ENCODE data around the gene TMEM163.
"Not testable (repeated sequence)": the region's sequence is repeated elsewhere in the genome, so short reads cannot be mapped to it uniquely, and the experiment has no call there.

Gene TMEM163

GRCh38 chr2:134660626-134661402 is 58.0 kb downstream of the TMEM163 start:
- peak; percentile 35 to 63 for DNase-seq

- DNase-seq: no peak
These were observed 59.1 kb downstream of the TMEM163 start for GRCh38 chr2:134659724-134660123.

- no peak for DNase-seq
These were observed 61.0 kb downstream of the TMEM163 start for GRCh38 chr2:134657650-134658250.

GRCh38 chr2:134656391-134656790 is 62.4 kb downstream of the TMEM163 start:
- DNase-seq: not testable (repeated sequence)

- DNase-seq: no peak
These were observed 70.2 kb downstream of the TMEM163 start for GRCh38 chr2:134648586-134648985.

GRCh38 chr2:134647607-134648256 is 71.1 kb downstream of the TMEM163 start:
- DNase-seq: no peak

GRCh38 chr2:134642938-134643337 is 75.9 kb downstream of the TMEM163 start:
- no peak for DNase-seq

- DNase-seq: no peak
These were observed 78.3 kb downstream of the TMEM163 start for GRCh38 chr2:134640494-134640893.

- DNase-seq: no peak
These were observed 79.5 kb downstream of the TMEM163 start for GRCh38 chr2:134639265-134639664.

GRCh38 chr2:134636714-134637113 is 82.1 kb downstream of the TMEM163 start:
- DNase-seq: no peak

- DNase-seq: no peak
These were observed 84.6 kb downstream of the TMEM163 start for GRCh38 chr2:134634054-134634753.

GRCh38 chr2:134630504-134631159 is 88.2 kb downstream of the TMEM163 start:
- no peak for DNase-seq

- peak; percentile 1 to 12 for DNase-seq
These were observed 90.3 kb downstream of the TMEM163 start for GRCh38 chr2:134628453-134628852.

GRCh38 chr2:134626781-134627180 is 92.0 kb downstream of the TMEM163 start:
- DNase-seq: no peak

- DNase-seq: no peak
These were observed 93.5 kb downstream of the TMEM163 start for GRCh38 chr2:134625311-134625710.

- no peak for DNase-seq
These were observed 95.0 kb downstream of the TMEM163 start for GRCh38 chr2:134623796-134624195.

- no peak for DNase-seq
These were observed 95.8 kb downstream of the TMEM163 start for GRCh38 chr2:134623046-134623445.

- no peak for DNase-seq
These were observed 96.7 kb downstream of the TMEM163 start for GRCh38 chr2:134621939-134622705.

- no peak for DNase-seq
These were observed 99.5 kb downstream of the TMEM163 start for GRCh38 chr2:134619250-134619649.

GRCh38 chr2:134615480-134615879 is 103.3 kb downstream of the TMEM163 start:
- DNase-seq: not testable (repeated sequence)

GRCh38 chr2:134611316-134611715 is 107.5 kb downstream of the TMEM163 start:
- no peak for DNase-seq

GRCh38 chr2:134610871-134611270 is 107.9 kb downstream of the TMEM163 start:
- no peak for DNase-seq
